HepG2 (cell line): ENCODE results near the gene ZC3H13. TPM values are rescaled to one million over a fixed set of nuclear protein-coding genes. Genes with fewer than 3 reads are reported as not detected.

ENCODE experiments used
- ATAC-seq: fragments of 200-7000 bp; cut with Tn5 transposase; 3 replicates; pipeline ENCODE4 v1.9.1; 2020; ENCODE audit warnings: mild to moderate bottlenecking, moderate library complexity
- BruUV-seq: library from RNA; stranded (reverse); fragments of 400-500 nt; replicated peaks from 2 replicates; lab custom pipeline; 2021; lab: Mats Ljungman, UMichigan
- CTCF ChIA-PET: fragments of 300-600 bp; formaldehyde crosslinking; extraction: SDS; loops from one replicate; lab custom pipeline; 2021; ENCODE audit warnings: low total read pairs, inconsistent platforms, low intra/inter-chr PET ratio; lab: Yijun Ruan, JAX
- POLR2A ChIA-PET: fragments of 350-600 bp; sonication (Branson Sonifier 250); formaldehyde crosslinking; loops from one replicate; lab custom pipeline; 2020; ENCODE audit warnings: antibody characterized with exemption, inconsistent platforms; lab: Yijun Ruan, JAX
- DNase-seq: peaks from one replicate; pipeline ENCODE4 v3.0.0-alpha.2; 2015; ENCODE audit warnings: low spot score
- FAIRE-seq: peaks from 3 replicates; lab custom pipeline; 2011; peaks lifted over from hg19 to GRCh38; lab: Jason Lieb, UNC
- H2AFZ ChIP-seq: one replicate; pipeline ENCODE4 v1.6.1; 2011; ENCODE audit warnings: low read length, inconsistent platforms
- H3K27ac ChIP-seq: fragments of 300-600 bp; 3 replicates; pipeline ENCODE4 v1.8.0; 2011; ENCODE audit warnings: mixed run types, mild to moderate bottlenecking, mixed read lengths, low read length, inconsistent platforms; ENCODE audit not compliant: insufficient read depth; ENCODE audit errors: extremely low read length
- H3K27me3 ChIP-seq, 2 experiments: fragments of 200-600 bp in 1 of 2; 2 replicates in 1 of 2; 3 replicates in 1 of 2; pipeline versions ENCODE4 v1.6.0 to v1.8.0; 2011; ENCODE audit warnings: low read length in 2 of 2, mild to moderate bottlenecking in 2 of 2, moderate library complexity in 2 of 2, inconsistent platforms in 1 of 2; ENCODE audit not compliant: insufficient read depth in 2 of 2, control insufficient read depth in 1 of 2
- H3K36me3 ChIP-seq, 2 experiments: fragments of 200-600 bp in 1 of 2; replicated peaks in 1 of 2; 2 replicates in 1 of 2; 3 replicates in 1 of 2; pipeline versions ENCODE4 v1.5.1 to v1.8.0; 2011; ENCODE audit warnings: low read length in 2 of 2, inconsistent platforms in 1 of 2; ENCODE audit not compliant: insufficient read depth in 2 of 2, control insufficient read depth in 1 of 2
- H3K4me1 ChIP-seq: 2 replicates; pipeline ENCODE4 v1.5.1; 2012; ENCODE audit warnings: low read length, inconsistent platforms; ENCODE audit not compliant: insufficient read depth
- H3K4me2 ChIP-seq: 2 replicates; pipeline ENCODE4 v1.6.0; 2011; ENCODE audit warnings: low read depth, low read length, inconsistent platforms
- H3K4me3 ChIP-seq, 3 experiments: fragments of 200-600 bp in 1 of 3; sonication (generic), shearing (Covaris generic) in 1 of 3; replicated peaks in 1 of 3; 2 replicates each; pipeline ENCODE4 v1.5.1; 2011 to 2016; ENCODE audit warnings: low read length in 3 of 3, inconsistent platforms in 2 of 3, low read depth in 2 of 3, mild to moderate bottlenecking in 2 of 3, control low read depth in 1 of 3, mixed read lengths in 1 of 3; ENCODE audit not compliant: insufficient read depth in 1 of 3
- H3K79me2 ChIP-seq: one replicate; pipeline ENCODE4 v1.6.1; 2011; ENCODE audit warnings: low read length, inconsistent platforms; ENCODE audit not compliant: insufficient read depth
- H3K9ac ChIP-seq: 2 replicates; pipeline ENCODE4 v1.6.0; 2011; ENCODE audit warnings: mild to moderate bottlenecking, low read depth, low read length, inconsistent platforms; ENCODE audit not compliant: insufficient read depth
- H3K9me3 ChIP-seq: 2 replicates; pipeline ENCODE4 v1.5.1; 2012; ENCODE audit warnings: mild to moderate bottlenecking, low read length
- H4K20me1 ChIP-seq: 2 replicates; pipeline ENCODE4 v1.6.0; 2011; ENCODE audit warnings: inconsistent platforms, mild to moderate bottlenecking, low read length, moderate library complexity; ENCODE audit not compliant: insufficient read depth
- BATF2 ChIP-seq: sonication (generic); formaldehyde crosslinking; IDR thresholded peaks from 2 replicates; pipeline ENCODE4 v1.8.0; 2022; ENCODE audit warnings: mild to moderate bottlenecking, missing genetic modification reagents, moderate library complexity
- DZIP1 ChIP-seq: sonication (generic); formaldehyde crosslinking; IDR thresholded peaks from 2 replicates; pipeline ENCODE4 v1.5.0; 2020; ENCODE audit warnings: mild to moderate bottlenecking, missing genetic modification reagents
- JDP2 ChIP-seq: sonication (generic); formaldehyde crosslinking; IDR thresholded peaks from 2 replicates; pipeline ENCODE4 v1.8.1; 2022; ENCODE audit warnings: missing genetic modification reagents, borderline replicate concordance
- JUN ChIP-seq: sonication (generic); formaldehyde crosslinking; IDR thresholded peaks from 2 replicates; pipeline ENCODE4 v1.4.0; 2020; ENCODE audit warnings: mild to moderate bottlenecking, missing genetic modification reagents
- MED1 ChIP-seq: sonication (generic); formaldehyde crosslinking; IDR thresholded peaks from 2 replicates; pipeline ENCODE4 v1.4.0; 2020; ENCODE audit warnings: missing genetic modification reagents
- SIN3B ChIP-seq: fragments of 150-350 bp; IDR thresholded peaks from 2 replicates; pipeline ENCODE4 v1.6.1; 2014; ENCODE audit warnings: low read length
- ZC3H4 ChIP-seq: sonication (generic); formaldehyde crosslinking; IDR thresholded peaks from 2 replicates; pipeline ENCODE4 v1.4.0; 2020; ENCODE audit warnings: missing genetic modification reagents, borderline replicate concordance
- ZNF407 ChIP-seq: sonication (generic); formaldehyde crosslinking; IDR thresholded peaks from one replicate; pipeline ENCODE4 v1.5.1; 2020; ENCODE audit warnings: mild to moderate bottlenecking, missing genetic modification reagents; ENCODE audit errors: not compliant biosample characterization
- ZNF572 ChIP-seq: sonication (generic); formaldehyde crosslinking; IDR thresholded peaks from 2 replicates; pipeline ENCODE4 v1.5.1; 2020; ENCODE audit warnings: mild to moderate bottlenecking, missing genetic modification reagents
- ZNF615 ChIP-seq: sonication (generic); formaldehyde crosslinking; IDR thresholded peaks from 2 replicates; pipeline ENCODE4 v1.5.0; 2020; ENCODE audit warnings: mild to moderate bottlenecking, missing genetic modification reagents, borderline replicate concordance
- in situ Hi-C: cut with HindIII; loops from 2 replicates; pipeline ENCODE4 v1.10.0; 2017; ENCODE audit warnings: low pct_unique_long_range_greater_than_20kb; ENCODE audit not compliant: extremely low pct_ligation_motif_present
- intact Hi-C: fragments of 100-400 bp; cut with micrococcal nuclease; formaldehyde crosslinking; loops from one replicate; pipeline ENCODE4 v1.10.0; 2022; ENCODE audit not compliant: unreplicated experiment
- polyA plus RNA-seq, 8 experiments: library from polyadenylated mRNA; depleted of rRNA in 3 of 8; stranded (reverse) in 7 of 8; unstranded in 1 of 8; fragments of >200 nt; fragmentation: Illumina TruSeq in 4 of 8; extraction: Trizol in 4 of 8; gene quantifications; 2 replicates each; pipeline versions ENCODE4 v1.2.1 to v1.2.3, GENCODE V29; 2011 to 2016; ENCODE audit warnings: low read depth in 4 of 8, missing spikeins in 1 of 8, mixed read lengths in 1 of 8; ENCODE audit not compliant: insufficient read depth in 1 of 8
- total RNA-seq, 5 experiments: library from RNA; depleted of rRNA; stranded (reverse); fragments of >200 nt; fragmentation: Illumina TruSeq; extraction: Trizol; gene quantifications; 2 replicates each; pipeline ENCODE4 v1.2.3, GENCODE V29; 2016; ENCODE audit warnings: low read depth in 1 of 5

ZC3H13 gene
- total and polyA plus RNA-seq, 2 of the 13 experiments (the other 11 are each of a cell fraction or from before 2014, with no cell fraction given), result 2.7 to 23.5 TPM

GRCh38 chr13:45989607-45990006, 62.9 kb downstream of the ZC3H13 start:
- ChIA-PET CTCF (no interaction called here), POLR2A (no interaction called here)
- no TSS peak for BruUV-seq
- H3K27me3 ChIP-seq, result no peaks in the 10 kb centered on the region
- DNase-seq, result no peak
- H3K79me2 ChIP-seq, result no peaks in the 10 kb centered on the region
- H3K9me3 ChIP-seq, result no peaks in the 10 kb centered on the region
- H3K27ac ChIP-seq, result no peak overlapping the region
- H3K4me1 ChIP-seq, result no peaks in the 10 kb centered on the region
- ATAC-seq, result no peak
- H3K36me3 ChIP-seq, result peaks cover 9 to 30% of the 10 kb centered on the region in 2 experiments; a peak in 4 of 5 replicates
- in situ Hi-C loops (no loop called here), intact Hi-C loops (no loop called here)
- H3K9ac ChIP-seq, result no peak overlapping the region
- no peak overlapping the region for H2AFZ ChIP-seq
- no peaks in the 10 kb centered on the region for H4K20me1 ChIP-seq
- no peak overlapping the region for H3K4me2 ChIP-seq
- H3K4me3 ChIP-seq, result no peak overlapping the region
- no peak for FAIRE-seq
- TF ChIP-seq BATF2 (CRISPR knock-in tag), result no peak
- TF ChIP-seq JDP2 (CRISPR knock-in tag), result no peak
- no peak for TF ChIP-seq MED1 (CRISPR knock-in tag)
- TF ChIP-seq ZNF407, result no peak
- no peak for TF ChIP-seq DZIP1 (CRISPR knock-in tag)
- TF ChIP-seq SIN3B, result no peak
- no peak for TF ChIP-seq ZC3H4
- no peak for TF ChIP-seq JUN
- no peak for TF ChIP-seq ZNF572 (CRISPR knock-in tag)
- TF ChIP-seq ZNF615 (CRISPR knock-in tag), result no peak
